Endothelial cell of umbilical vein (primary cell): Measurements from ENCODE around the gene GVQW3.

Experiments
- EZH2 ChIP-seq: IDR thresholded peaks from 2 replicates; pipeline ENCODE4 v1.6.1; 2012; ENCODE audit warnings: borderline replicate concordance, low read depth, mild to moderate bottlenecking, moderate library complexity, low read length, inconsistent platforms; ENCODE audit not compliant: severe bottlenecking
- FOS ChIP-seq: IDR thresholded peaks from 2 replicates; pipeline ENCODE4 v1.6.1; 2011; ENCODE audit warnings: mild to moderate bottlenecking, low read length, moderate library complexity, borderline replicate concordance; ENCODE audit not compliant: insufficient read depth
- GATA2 ChIP-seq: IDR thresholded peaks from 2 replicates; pipeline ENCODE4 v1.7.0; 2011; ENCODE audit warnings: low read depth, mild to moderate bottlenecking, moderate library complexity, mixed read lengths, low read length; ENCODE audit not compliant: insufficient read length, insufficient read depth
- MYC ChIP-seq: IDR thresholded peaks from one replicate; pipeline ENCODE4 v1.6.1; 2011; ENCODE audit warnings: mild to moderate bottlenecking, low read depth, low read length
- POLR2A ChIP-seq: IDR thresholded peaks from 2 replicates; pipeline ENCODE4 v1.6.1; 2012; ENCODE audit warnings: low read depth, mild to moderate bottlenecking, control low read depth, low read length
- POLR2AphosphoS5 ChIP-seq: IDR thresholded peaks from 2 replicates; pipeline ENCODE4 v1.6.1; 2012; ENCODE audit warnings: low read depth, mild to moderate bottlenecking, control low read depth, low read length, moderate library complexity; ENCODE audit not compliant: insufficient read depth
- TF ChIP-seq, protein P1 (sequence below), 2 donors: IDR thresholded peaks; 1 replicate in 1 of 2; 2 replicates in 1 of 2; pipeline ENCODE4 v1.5.1; 2011; ENCODE audit warnings: low read length in 2 of 2, mild to moderate bottlenecking in 2 of 2, moderate library complexity in 2 of 2, control low read depth in 1 of 2, inconsistent platforms in 1 of 2, low read depth in 1 of 2; ENCODE audit not compliant: insufficient read depth in 1 of 2; ENCODE audit errors: extremely low read depth in 1 of 2
- TF ChIP-seq, protein P2 (sequence below): IDR thresholded peaks from 2 replicates; pipeline ENCODE4 v1.6.1; 2011; ENCODE audit not compliant: insufficient read depth, insufficient read length

DNA sequence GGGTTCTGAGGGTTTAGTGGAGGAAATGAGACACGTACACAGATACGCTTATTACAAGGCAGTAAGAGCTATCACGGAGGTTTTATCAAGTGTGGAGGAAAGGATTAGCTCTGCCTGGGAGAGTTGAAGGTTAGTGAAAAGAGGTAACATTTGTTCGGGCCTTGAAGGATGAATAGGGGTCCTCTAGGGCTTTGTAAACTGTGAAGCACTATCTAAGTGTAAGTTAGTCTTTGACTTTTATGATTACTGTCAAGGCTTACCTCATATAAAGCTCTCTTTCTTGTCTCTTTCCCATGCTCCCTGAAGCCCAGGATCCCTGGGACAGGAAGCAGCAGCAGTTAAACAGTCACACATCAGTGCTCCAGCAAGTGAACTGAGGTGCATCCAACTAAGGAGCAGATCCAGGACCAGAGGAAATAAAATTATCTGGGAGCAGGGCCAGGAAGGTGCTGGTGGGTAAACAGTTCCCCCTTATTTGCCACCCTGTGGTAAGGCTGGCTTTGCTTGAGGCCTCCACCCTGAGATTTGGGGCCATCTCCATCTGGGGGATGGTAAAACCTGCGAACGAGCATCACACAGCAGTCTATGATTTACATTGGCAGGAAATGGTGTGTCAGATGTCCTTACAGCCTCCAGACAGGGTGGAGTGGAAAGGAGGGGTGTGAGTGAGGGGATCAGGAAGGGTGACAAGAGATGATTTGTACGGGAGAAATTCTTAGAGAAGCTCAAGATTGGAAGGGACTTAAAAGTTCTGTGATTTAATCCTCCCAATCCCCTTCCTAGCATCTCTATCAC, 27.2 kb downstream of the GVQW3 start:
- TF ChIP-seq, protein P1, sequence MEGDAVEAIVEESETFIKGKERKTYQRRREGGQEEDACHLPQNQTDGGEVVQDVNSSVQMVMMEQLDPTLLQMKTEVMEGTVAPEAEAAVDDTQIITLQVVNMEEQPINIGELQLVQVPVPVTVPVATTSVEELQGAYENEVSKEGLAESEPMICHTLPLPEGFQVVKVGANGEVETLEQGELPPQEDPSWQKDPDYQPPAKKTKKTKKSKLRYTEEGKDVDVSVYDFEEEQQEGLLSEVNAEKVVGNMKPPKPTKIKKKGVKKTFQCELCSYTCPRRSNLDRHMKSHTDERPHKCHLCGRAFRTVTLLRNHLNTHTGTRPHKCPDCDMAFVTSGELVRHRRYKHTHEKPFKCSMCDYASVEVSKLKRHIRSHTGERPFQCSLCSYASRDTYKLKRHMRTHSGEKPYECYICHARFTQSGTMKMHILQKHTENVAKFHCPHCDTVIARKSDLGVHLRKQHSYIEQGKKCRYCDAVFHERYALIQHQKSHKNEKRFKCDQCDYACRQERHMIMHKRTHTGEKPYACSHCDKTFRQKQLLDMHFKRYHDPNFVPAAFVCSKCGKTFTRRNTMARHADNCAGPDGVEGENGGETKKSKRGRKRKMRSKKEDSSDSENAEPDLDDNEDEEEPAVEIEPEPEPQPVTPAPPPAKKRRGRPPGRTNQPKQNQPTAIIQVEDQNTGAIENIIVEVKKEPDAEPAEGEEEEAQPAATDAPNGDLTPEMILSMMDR (IDR thresholded peaks at IDR 0.05; ENCODE audit: extremely low read depth in 1 of 2, insufficient read depth in 1 of 2, low read depth in 1 of 2, low read length in 2 of 2) = no peak
- TF ChIP-seq EZH2 (no peak), POLR2A (no peak), MYC (no peak), POLR2AphosphoS5 (no peak), FOS (no peak), GATA2 (no peak)
- TF ChIP-seq, protein P2, sequence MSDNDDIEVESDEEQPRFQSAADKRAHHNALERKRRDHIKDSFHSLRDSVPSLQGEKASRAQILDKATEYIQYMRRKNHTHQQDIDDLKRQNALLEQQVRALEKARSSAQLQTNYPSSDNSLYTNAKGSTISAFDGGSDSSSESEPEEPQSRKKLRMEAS = no peak
